GM12891 (cell line): Measurements from ENCODE around the gene AKAP5.

Source experiments
- PAX5 ChIP-seq: IDR thresholded peaks from 2 replicates; pipeline ENCODE4 v1.6.1; 2011; ENCODE audit warnings: low read length, moderate library complexity, mild to moderate bottlenecking; ENCODE audit not compliant: insufficient read depth, severe bottlenecking
- POLR2A ChIP-seq: IDR thresholded peaks from 2 replicates; pipeline ENCODE4 v1.6.1; 2011; ENCODE audit warnings: low read depth, low read length, control low read depth
- SPI1 ChIP-seq: IDR thresholded peaks from 2 replicates; pipeline ENCODE4 v1.6.1; 2011; ENCODE audit warnings: low read depth, low read length, control low read depth

DNA sequence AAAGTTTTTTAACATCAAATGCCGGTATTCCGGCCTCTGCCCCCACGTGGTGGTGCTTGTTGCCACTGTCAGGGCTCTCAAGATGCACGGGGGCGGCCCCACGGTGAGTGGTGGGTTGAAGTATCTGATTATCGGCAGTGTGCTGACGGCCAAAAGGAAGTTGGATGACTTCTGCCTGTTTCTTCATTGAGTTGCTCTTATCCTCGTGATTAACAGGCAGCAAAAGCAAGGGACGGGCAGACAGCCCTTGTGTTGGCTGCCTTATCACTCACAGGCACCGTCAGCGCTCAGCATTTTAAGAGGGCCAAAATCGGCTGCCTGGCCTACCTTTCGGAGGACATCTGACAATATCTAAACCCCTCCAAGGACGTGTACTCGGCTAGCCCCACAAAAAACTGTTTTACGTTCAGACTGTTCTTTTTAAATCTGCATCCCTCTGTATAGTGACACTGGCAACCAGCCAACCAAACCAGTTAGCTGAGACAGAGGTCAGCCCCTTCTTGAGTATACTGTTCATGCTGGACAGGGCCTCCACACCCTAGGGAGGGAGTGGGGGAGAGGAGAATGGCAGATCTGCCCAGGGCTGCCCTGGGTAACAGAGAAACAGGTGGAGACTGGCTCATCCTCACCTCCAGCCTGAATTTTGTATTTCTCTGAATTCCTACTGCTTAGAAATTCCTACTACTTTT is 22.9 kb upstream of the AKAP5 start:
- TF ChIP-seq POLR2A (no peak), PAX5 (no peak), SPI1 (no peak)
